GM12865 (cell line): ENCODE data around the gene ZNF185.
A peak's percentile ranks its signal among the peaks of the same experiment; 100 is the strongest.

Experiments used
- DNase-seq: peaks from one replicate; pipeline ENCODE4 v3.0.0; 2010; ENCODE audit warnings: low read depth
- H3K4me3 ChIP-seq: 2 replicates; pipeline ENCODE4 v1.5.1; 2011; ENCODE audit warnings: mild to moderate bottlenecking, low read depth, low read length, control low read depth
- CTCF ChIP-seq: IDR thresholded peaks from 2 replicates; pipeline ENCODE4 v1.5.1; 2011; ENCODE audit warnings: low read length, control low read depth, low read depth, inconsistent platforms; ENCODE audit not compliant: insufficient read depth; ENCODE audit errors: missing control alignments

Gene ZNF185

DNA sequence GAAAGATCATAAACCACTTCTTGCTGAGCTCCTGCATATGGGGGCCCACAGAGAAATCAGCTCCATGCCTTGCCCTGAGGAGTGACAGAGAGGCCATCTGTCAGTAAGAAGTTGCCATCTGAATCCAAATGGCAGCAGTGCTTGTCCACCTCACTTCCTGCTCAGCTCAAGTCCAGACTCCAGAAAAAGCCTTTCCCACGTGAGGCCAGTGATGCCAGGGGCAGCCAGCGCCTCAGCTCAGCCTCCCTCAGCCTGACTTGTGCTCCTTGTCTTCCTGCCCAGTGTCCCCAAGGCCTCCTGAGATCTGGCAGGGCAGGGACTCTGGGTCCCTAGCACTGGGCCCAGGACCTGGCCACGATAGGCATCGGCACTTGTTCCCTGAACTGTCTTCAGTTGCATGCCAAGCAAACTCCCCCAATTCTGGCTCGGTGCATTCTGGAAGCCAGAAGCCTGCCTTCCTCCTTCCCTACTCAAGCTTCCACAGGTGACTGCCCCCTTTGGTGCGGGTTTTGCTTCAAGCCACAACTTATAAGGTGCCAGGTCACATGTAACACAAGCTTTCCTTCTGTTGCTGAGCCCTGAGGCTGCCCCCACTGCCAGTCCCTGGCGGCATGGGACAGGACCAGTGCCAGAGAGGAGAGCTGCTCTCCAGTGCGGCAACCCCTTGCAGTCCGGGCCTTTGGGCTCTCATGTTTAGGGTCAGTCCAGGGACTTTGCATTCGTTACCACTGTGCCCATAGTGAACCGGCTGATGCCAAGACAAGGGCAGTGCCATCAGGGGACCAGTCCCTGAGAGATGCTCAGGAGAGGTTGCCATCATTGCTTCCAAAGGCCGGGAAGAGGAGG is 2.2 kb downstream of the ZNF185 start:
- DNase-seq: no peak
- TF ChIP-seq CTCF: no peak
- no peak overlapping the region for H3K4me3 ChIP-seq

DNA sequence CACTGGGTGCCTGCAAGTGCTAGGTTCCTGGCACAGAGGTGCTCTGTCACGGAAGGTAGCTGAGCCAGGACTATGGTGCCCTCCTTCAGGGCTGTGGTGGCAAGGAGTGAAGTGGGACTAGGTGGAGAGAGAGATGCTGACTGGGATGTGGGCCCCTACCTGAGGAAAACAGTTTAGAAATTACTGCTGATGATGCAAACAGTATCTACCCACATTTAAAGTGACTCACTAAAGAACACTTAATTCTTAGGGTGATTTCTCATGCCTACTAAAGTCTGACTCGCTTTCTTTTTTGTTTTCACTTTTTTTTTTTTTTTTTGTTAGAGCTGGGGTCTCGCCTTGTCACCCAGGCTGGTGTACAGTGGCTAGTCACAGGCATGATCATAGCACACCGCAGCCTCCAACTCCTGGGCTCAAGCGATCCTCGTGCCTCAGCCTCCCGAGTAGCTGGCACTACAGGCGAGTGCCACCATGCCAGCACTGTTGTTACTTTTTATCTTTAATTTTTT is 3.1 kb downstream of the ZNF185 start:
- no peak overlapping the region for H3K4me3 ChIP-seq
- DNase-seq: no peak
- no peak for TF ChIP-seq CTCF

GRCh38 chrX:152901816-152902501 is 4.1 kb downstream of the ZNF185 start:
- no peak for TF ChIP-seq CTCF
- no peak overlapping the region for H3K4me3 ChIP-seq
- DNase-seq: no peak

DNA sequence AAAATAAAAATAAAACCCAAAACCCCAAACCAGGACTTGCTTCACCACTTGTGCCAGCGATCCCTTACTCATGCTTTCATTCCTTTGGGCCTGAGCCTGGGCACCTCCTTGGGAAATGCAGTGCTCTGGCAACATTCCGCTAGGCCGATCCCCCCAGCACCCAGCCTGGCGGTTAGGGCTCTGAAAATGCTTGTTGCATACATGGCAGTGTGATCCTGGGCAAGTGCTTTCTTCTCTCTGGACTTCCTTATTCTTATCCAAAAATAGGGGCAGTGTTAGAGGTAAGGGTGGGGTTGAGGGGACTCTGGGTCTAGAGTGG is 4.6 kb downstream of the ZNF185 start:
- H3K4me3 ChIP-seq: no peak overlapping the region
- DNase-seq: no peak
- TF ChIP-seq CTCF: no peak

GRCh38 chrX:152903589-152903988 is 5.7 kb downstream of the ZNF185 start:
- H3K4me3 ChIP-seq: no peak overlapping the region
- no peak for TF ChIP-seq CTCF

DNA sequence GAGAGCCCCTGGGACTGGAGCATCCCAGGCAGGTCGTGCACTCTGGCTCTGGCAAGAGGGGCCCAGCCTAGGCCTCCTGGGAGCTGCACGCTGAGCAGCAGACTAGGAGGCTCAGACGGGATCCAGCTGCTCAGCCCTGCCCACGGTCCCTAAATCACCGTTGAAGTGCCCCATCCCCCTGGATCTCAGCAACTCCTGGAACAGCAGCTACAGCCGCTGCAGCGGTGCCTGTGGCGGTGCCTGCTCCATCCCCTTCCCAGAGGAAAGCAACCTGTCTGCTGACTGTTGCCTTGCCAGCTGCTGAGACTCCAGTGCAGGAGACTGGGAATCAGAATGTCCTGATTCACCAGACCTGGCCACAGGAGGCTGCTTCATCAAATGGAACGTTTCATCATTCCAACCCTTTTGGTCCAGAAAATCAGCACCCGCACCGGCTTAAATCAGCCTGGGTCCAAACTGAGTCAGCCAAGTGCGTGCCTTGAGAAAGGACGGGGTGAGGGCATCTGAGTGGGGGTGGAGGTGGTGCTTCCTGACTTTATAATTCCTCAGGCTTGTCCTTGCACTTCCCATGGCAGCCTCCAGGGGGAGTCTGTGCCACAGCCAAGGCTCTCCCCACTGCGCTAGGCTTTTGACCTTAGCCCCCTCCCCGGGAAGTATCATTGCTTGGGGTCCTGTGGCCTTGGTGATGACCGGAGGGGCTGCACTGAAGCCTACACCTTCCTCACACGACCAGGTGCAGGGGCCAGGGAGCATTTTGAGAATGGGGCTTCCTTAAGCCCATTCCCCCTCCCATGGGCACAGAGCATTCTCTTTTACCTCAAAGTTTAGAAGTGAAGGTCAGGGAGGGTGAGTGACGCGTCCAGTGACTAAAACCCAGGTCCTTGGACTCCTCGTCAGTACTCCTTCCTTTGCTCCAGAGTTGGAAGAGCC is 6.5 kb downstream of the ZNF185 start:
- no peak overlapping the region for H3K4me3 ChIP-seq
- peak; percentile 67 for TF ChIP-seq CTCF
- DNase-seq: peak; percentile 23

More at GRCh38 chrX:152903589-152903988, 5.7 kb downstream of the ZNF185 start:
- no peak for DNase-seq
